OCI-LY1 (cell line): ENCODE measurements around the gene CDHR5.
"Not testable (repeated sequence)": the region's sequence is repeated elsewhere in the genome, so short reads cannot be mapped to it uniquely, and the experiment has no call there.

Experiments
- H2AFZ ChIP-seq: fragments of 200-600 bp; sonication (generic), shearing (Covaris generic); 2 replicates; pipeline ENCODE4 v1.6.0; 2014; ENCODE audit warnings: antibody characterized with exemption, mild to moderate bottlenecking, low read length
- H3F3A ChIP-seq: fragments of 200-600 bp; sonication (generic), shearing (Covaris generic); 2 replicates; pipeline ENCODE4 v1.6.0; 2014; ENCODE audit warnings: mild to moderate bottlenecking, antibody characterized with exemption, low read length, moderate library complexity; ENCODE audit not compliant: insufficient read depth
- H3K27ac ChIP-seq: fragments of 200-600 bp; sonication (generic); 2 replicates; pipeline ENCODE4 v1.5.1; 2014; ENCODE audit warnings: low read length, mixed run types, mild to moderate bottlenecking, low read depth; ENCODE audit not compliant: poor library complexity, severe bottlenecking
- H3K27me3 ChIP-seq: fragments of 200-600 bp; sonication (generic); 2 replicates; pipeline ENCODE4 v1.6.0; 2014; ENCODE audit warnings: antibody characterized with exemption, mild to moderate bottlenecking, low read length, moderate library complexity; ENCODE audit not compliant: insufficient read depth
- H3K36me3 ChIP-seq: fragments of 200-600 bp; sonication (generic); 2 replicates; pipeline ENCODE4 v1.6.1; 2014; ENCODE audit warnings: mild to moderate bottlenecking, antibody characterized with exemption, low read length, moderate library complexity, mixed read lengths; ENCODE audit not compliant: insufficient read depth
- H3K4me1 ChIP-seq: fragments of 200-600 bp; sonication (generic); 2 replicates; pipeline ENCODE4 v1.5.1; 2014; ENCODE audit warnings: mild to moderate bottlenecking, low read length, moderate library complexity; ENCODE audit not compliant: insufficient read depth, severe bottlenecking
- H3K4me2 ChIP-seq: fragments of 200-600 bp; sonication (generic), shearing (Covaris generic); 2 replicates; pipeline ENCODE4 v1.6.1; 2014; ENCODE audit warnings: low read length
- H3K4me3 ChIP-seq: fragments of 200-600 bp; sonication (generic); 2 replicates; pipeline ENCODE4 v1.5.1; 2014; ENCODE audit warnings: low read length, low read depth, mild to moderate bottlenecking, mixed read lengths; ENCODE audit not compliant: poor library complexity, severe bottlenecking
- H3K79me2 ChIP-seq: fragments of 200-600 bp; shearing (Covaris generic); 2 replicates; pipeline ENCODE4 v1.6.1; 2016; ENCODE audit warnings: mixed run types, low read length, mixed read lengths; ENCODE audit not compliant: insufficient read depth
- H3K9ac ChIP-seq: fragments of 200-600 bp; sonication (generic), shearing (Covaris generic); 2 replicates; pipeline ENCODE4 v1.6.1; 2014; ENCODE audit warnings: mild to moderate bottlenecking, low read length, mixed read lengths
- H3K9me2 ChIP-seq: fragments of 200-600 bp; sonication (generic), shearing (Covaris generic); 2 replicates; pipeline ENCODE4 v1.6.1; 2014; ENCODE audit warnings: low read depth, mild to moderate bottlenecking, low read length, mixed read lengths
- H3K9me3 ChIP-seq: fragments of 200-600 bp; shearing (Covaris generic); 2 replicates; pipeline ENCODE4 v1.6.1; 2014; ENCODE audit warnings: low read length, mixed read lengths
- H4K20me1 ChIP-seq: fragments of 200-600 bp; sonication (generic), shearing (Covaris generic); 2 replicates; pipeline ENCODE4 v1.6.0; 2016; ENCODE audit warnings: mild to moderate bottlenecking, low read length; ENCODE audit not compliant: insufficient read depth
- EZH2 ChIP-seq: fragments of 200-600 bp; sonication (generic), shearing (Covaris generic); IDR thresholded peaks from 2 replicates; pipeline ENCODE4 v1.8.0; 2017; ENCODE audit warnings: borderline replicate concordance, mixed run types, mild to moderate bottlenecking, antibody characterized with exemption, low read length, moderate library complexity, mixed read lengths
- TF ChIP-seq, protein P1 (sequence below): fragments of 200-600 bp; sonication (generic), shearing (Covaris generic); IDR thresholded peaks from 2 replicates; pipeline ENCODE4 v1.5.1; 2017; ENCODE audit warnings: mild to moderate bottlenecking, antibody characterized with exemption, low read length, moderate library complexity, mixed read lengths

The CDHR5 gene

DNA sequence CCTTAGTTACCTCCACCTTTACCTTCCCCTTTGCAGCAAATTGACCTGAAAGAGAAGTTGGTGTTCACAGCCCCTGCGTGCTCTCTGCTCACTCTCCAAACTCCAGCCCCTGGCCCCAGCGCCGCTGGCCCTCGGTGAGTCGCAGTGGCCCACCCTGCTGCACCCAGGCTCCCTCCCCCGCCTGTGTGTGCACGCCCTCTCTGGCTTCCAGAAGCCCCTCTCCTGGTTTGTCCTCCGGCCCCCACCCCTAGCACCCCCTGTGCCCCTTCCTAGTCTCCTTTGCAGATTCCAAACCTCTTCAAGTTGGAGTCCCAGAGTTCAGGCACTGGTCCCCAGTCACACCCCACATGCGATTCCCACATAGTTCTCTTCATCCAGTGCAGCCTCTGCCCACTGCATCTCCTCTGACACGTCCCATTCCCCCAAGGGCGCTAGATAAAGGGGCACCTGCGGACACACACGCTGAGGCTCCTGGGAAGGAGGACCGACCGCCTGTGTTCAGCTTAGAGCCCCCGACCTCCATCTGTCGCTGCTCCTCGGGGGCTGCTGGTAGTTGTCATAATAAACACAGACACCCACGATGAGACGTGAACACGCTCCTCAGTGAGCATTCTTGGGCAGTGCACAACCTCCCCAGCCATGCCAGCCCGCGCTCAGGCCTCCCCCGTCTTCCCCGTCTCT is 50.0 kb downstream of the CDHR5 start:
- Histone ChIP-seq H3K4me2 (peak overlapping the region; percentile 100), H3K4me3 (peak overlapping the region; percentile 90), H3K27ac (no peak overlapping the region), H4K20me1 (no peaks in the 10 kb centered on the region), H3K9me3 (no peaks in the 10 kb centered on the region), H3K27me3 (no peaks in the 10 kb centered on the region), H2AFZ (no peak overlapping the region), H3K9ac (peak overlapping the region; percentile 84), H3F3A (no peaks in the 10 kb centered on the region), H3K79me2 (peaks cover 31% of the 10 kb centered on the region), H3K36me3 (no peaks in the 10 kb centered on the region; the same call in 1 of the 2 replicates), H3K4me1 (peaks cover 43% of the 10 kb centered on the region), H3K9me2 (no peaks in the 10 kb centered on the region)
- no peak for TF ChIP-seq EZH2
- TF ChIP-seq, protein P1, sequence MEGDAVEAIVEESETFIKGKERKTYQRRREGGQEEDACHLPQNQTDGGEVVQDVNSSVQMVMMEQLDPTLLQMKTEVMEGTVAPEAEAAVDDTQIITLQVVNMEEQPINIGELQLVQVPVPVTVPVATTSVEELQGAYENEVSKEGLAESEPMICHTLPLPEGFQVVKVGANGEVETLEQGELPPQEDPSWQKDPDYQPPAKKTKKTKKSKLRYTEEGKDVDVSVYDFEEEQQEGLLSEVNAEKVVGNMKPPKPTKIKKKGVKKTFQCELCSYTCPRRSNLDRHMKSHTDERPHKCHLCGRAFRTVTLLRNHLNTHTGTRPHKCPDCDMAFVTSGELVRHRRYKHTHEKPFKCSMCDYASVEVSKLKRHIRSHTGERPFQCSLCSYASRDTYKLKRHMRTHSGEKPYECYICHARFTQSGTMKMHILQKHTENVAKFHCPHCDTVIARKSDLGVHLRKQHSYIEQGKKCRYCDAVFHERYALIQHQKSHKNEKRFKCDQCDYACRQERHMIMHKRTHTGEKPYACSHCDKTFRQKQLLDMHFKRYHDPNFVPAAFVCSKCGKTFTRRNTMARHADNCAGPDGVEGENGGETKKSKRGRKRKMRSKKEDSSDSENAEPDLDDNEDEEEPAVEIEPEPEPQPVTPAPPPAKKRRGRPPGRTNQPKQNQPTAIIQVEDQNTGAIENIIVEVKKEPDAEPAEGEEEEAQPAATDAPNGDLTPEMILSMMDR, result no peak

DNA sequence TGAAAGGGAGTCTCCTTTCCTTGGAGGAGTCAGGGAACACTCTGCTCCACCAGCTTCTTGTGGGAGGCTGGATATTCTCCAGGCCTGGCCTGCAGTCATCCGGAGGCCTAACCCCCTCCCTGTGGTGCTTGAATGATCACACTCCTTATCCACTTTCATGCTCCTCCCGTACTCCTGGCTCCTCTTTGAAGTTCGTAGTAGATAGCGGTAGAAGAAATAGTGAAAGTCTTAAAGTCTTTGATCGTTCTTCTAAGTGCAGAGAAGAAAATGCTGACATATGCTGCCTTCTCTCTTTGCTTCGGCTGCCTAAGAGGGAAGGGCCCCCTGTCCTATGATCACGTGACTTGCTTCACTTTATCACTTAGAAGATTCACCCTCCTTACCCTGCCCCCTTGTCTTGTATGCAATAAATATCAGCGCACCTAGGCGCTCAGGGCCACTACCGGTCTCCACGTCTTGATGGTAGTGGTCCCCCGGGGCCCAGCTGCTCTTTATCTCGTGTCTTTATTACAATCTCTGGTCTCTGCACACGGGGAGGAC is 50.7 kb downstream of the CDHR5 start:
- H3K36me3 ChIP-seq, H3K27ac ChIP-seq, H2AFZ ChIP-seq, H3K9me2 ChIP-seq, H3K9me3 ChIP-seq, H3F3A ChIP-seq, H3K9ac ChIP-seq, H4K20me1 ChIP-seq, H3K27me3 ChIP-seq: not testable (repeated sequence)
- Histone ChIP-seq H3K4me2 (peak overlapping the region; percentile 100; the same call in 1 of the 2 replicates), H3K4me1 (peaks cover 41% of the 10 kb centered on the region), H3K79me2 (peaks cover 24% of the 10 kb centered on the region), H3K4me3 (peak overlapping the region; percentile 90)

DNA sequence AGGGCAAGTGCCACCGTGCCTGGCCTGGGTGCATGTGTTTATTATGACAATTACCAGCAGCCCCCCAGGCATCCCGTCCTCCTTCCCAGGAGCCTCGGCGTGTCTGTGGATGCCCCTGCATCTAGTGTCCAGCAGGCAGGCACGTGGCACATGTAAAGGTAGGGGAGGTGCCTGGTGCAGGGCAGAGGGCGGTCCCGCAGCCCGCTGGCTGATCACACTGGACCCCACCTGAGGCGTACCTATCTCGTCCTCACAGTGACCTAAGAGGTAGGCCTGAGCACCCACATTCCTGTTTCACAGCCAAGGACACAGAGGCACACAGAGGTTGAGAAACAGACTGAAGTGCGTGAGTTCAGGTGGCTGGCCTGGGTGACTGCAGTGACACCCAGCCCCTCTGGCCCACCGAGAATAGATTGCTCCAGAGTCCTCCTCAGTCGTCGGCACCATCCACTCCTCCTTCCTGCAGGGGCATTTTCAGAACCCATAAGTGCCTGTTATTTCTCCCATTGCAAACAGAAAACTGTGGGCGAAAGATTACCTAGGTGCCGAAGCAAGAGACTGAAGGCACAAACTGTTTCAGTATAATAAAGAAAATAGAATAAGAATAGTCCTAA is 51.5 kb downstream of the CDHR5 start:
- no peaks in the 10 kb centered on the region; the same call in 1 of the 2 replicates for H3K36me3 ChIP-seq
- no peak overlapping the region for H3K9ac ChIP-seq
- no peak overlapping the region for H3K27ac ChIP-seq
- H3K9me3 ChIP-seq, result no peaks in the 10 kb centered on the region
- H3F3A ChIP-seq, result no peaks in the 10 kb centered on the region
- H3K9me2 ChIP-seq, result no peaks in the 10 kb centered on the region
- H4K20me1 ChIP-seq, result no peaks in the 10 kb centered on the region
- H2AFZ ChIP-seq, result no peak overlapping the region
- H3K4me2 ChIP-seq, result no peak overlapping the region
- peaks cover 36% of the 10 kb centered on the region for H3K4me1 ChIP-seq
- peaks cover 5% of the 10 kb centered on the region; the same call in 1 of the 2 replicates for H3K27me3 ChIP-seq
- no peak overlapping the region for H3K4me3 ChIP-seq
- TF ChIP-seq, protein P1, result no peak
- TF ChIP-seq EZH2, result no peak
- peaks cover 16% of the 10 kb centered on the region for H3K79me2 ChIP-seq
